GM23248 (cell line): Measurements from ENCODE around the gene TAS2R3.
"Not testable (repeated sequence)": the region's sequence is repeated elsewhere in the genome, so short reads cannot be mapped to it uniquely, and the experiment has no call there.

ENCODE experiments used
- EZH2 ChIP-seq: fragments of 200-600 bp; sonication (generic); IDR thresholded peaks from 2 replicates; pipeline ENCODE4 v1.6.1; 2018; ENCODE audit warnings: antibody characterized with exemption, mild to moderate bottlenecking; ENCODE audit not compliant: insufficient read depth, poor library complexity, severe bottlenecking
- EZH2phosphoT487 ChIP-seq: fragments of 200-600 bp; sonication (generic); IDR thresholded peaks from 2 replicates; pipeline ENCODE4 v1.6.1; 2018; ENCODE audit warnings: antibody characterized with exemption, moderate library complexity, mild to moderate bottlenecking, low read depth; ENCODE audit not compliant: insufficient read depth

GRCh38 chr7:141770083-141770583 lies 6.2 kb downstream of the TAS2R3 start:
- TF ChIP-seq EZH2, EZH2phosphoT487: not testable (repeated sequence)
